SK-N-SH (cell line): Measurements from ENCODE around the gene GPR157.

Experiments
- CTCF ChIP-seq: fragments of 200-600 bp; sonication (generic); IDR thresholded peaks from 2 replicates; pipeline ENCODE4 v1.6.1; 2017; ENCODE audit warnings: antibody characterized with exemption, mild to moderate bottlenecking, moderate library complexity
- EP300 ChIP-seq, 2 experiments: IDR thresholded peaks; 2 replicates each; pipeline versions ENCODE4 v1.4.0 to v1.6.1; 2012; ENCODE audit warnings: borderline replicate concordance in 1 of 2, low read depth in 1 of 2, low read length in 1 of 2
- EZH2phosphoT487 ChIP-seq: fragments of 200-600 bp; sonication (generic); IDR thresholded peaks from 2 replicates; pipeline ENCODE4 v1.6.1; 2017; ENCODE audit warnings: low read depth, mixed run types, mild to moderate bottlenecking, antibody characterized with exemption, moderate library complexity, borderline replicate concordance
- JUND ChIP-seq: IDR thresholded peaks from 2 replicates; pipeline ENCODE4 v1.4.0; 2012
- MAX ChIP-seq: IDR thresholded peaks from 2 replicates; pipeline ENCODE4 v1.4.0; 2012; ENCODE audit warnings: low read depth
- NRF1 ChIP-seq: IDR thresholded peaks from 2 replicates; pipeline ENCODE4 v1.6.1; 2012; ENCODE audit warnings: low read depth, mild to moderate bottlenecking, low read length
- POLR2AphosphoS5 ChIP-seq: IDR thresholded peaks from 2 replicates; pipeline ENCODE4 v1.6.1; 2012; ENCODE audit warnings: low read depth, low read length
- RAD21 ChIP-seq: IDR thresholded peaks from 2 replicates; pipeline ENCODE4 v1.6.1; 2012; ENCODE audit warnings: mild to moderate bottlenecking, low read length
- RFX5 ChIP-seq: IDR thresholded peaks from 2 replicates; pipeline ENCODE4 v1.6.1; 2012; ENCODE audit warnings: mild to moderate bottlenecking, improper control_type of control experiment, low read length
- RXRA ChIP-seq: IDR thresholded peaks from 2 replicates; pipeline ENCODE4 v1.4.0; 2012; ENCODE audit warnings: low read depth, mild to moderate bottlenecking, borderline replicate concordance
- SIN3A ChIP-seq: IDR thresholded peaks from 2 replicates; pipeline ENCODE4 v1.6.1; 2012; ENCODE audit warnings: low read depth, mild to moderate bottlenecking, low read length, moderate library complexity, borderline replicate concordance
- SMC3 ChIP-seq: IDR thresholded peaks from 2 replicates; pipeline ENCODE4 v1.6.1; 2012; ENCODE audit warnings: low read depth, low read length, improper control_type of control experiment
- TAF1 ChIP-seq: IDR thresholded peaks from 2 replicates; pipeline ENCODE4 v1.6.1; 2012; ENCODE audit warnings: low read depth, mild to moderate bottlenecking, low read length, moderate library complexity, borderline replicate concordance
- YY1 ChIP-seq: IDR thresholded peaks from 2 replicates; pipeline ENCODE4 v1.4.0; 2012; ENCODE audit warnings: low read depth, mild to moderate bottlenecking

GRCh38 chr1:9129266-9130041 lies 552 bp upstream of the GPR157 start:
- TF ChIP-seq RXRA (no peak), CTCF (no peak), MAX (no peak), RAD21 (no peak), YY1 (no peak), EZH2phosphoT487 (no peak), RFX5 (no peak), NRF1 (no peak), SMC3 (no peak), JUND (no peak), POLR2AphosphoS5 (no peak), TAF1 (no peak), SIN3A (no peak), EP300 (IDR thresholded peaks at IDR 0.05; ENCODE audit: borderline replicate concordance in 1 of 2, low read depth in 1 of 2, low read length in 1 of 2) (no peak)
